Transverse colon (tissue), 4 donors: ENCODE data around the gene COQ5. TPM values are rescaled to one million over a fixed set of nuclear protein-coding genes. Genes with fewer than 3 reads are reported as not detected.
"Not testable (repeated sequence)": the region's sequence is repeated elsewhere in the genome, so short reads cannot be mapped to it uniquely, and the experiment has no call there.

Source experiments
- DNase-seq: peaks from one replicate; pipeline ENCODE4 v3.0.0-alpha.2; 2019
- H3K27ac ChIP-seq, 4 donors: fragments of 200-600 bp; sonication (generic); 2 replicates each; pipeline ENCODE4 v1.5.1; 2016 to 2018; ENCODE audit warnings: inconsistent platforms in 4 of 4
- H3K27me3 ChIP-seq: fragments of 200-600 bp; sonication (generic); 2 replicates; pipeline ENCODE4 v1.5.1; 2017; ENCODE audit warnings: inconsistent platforms
- H3K36me3 ChIP-seq, 4 donors: fragments of 200-600 bp; sonication (generic); 2 replicates each; pipeline ENCODE4 v1.5.1; 2017 to 2019; ENCODE audit warnings: inconsistent platforms in 4 of 4
- H3K4me1 ChIP-seq, 4 donors: fragments of 200-600 bp; sonication (generic); 2 replicates each; pipeline ENCODE4 v1.5.1; 2017 to 2020; ENCODE audit warnings: inconsistent platforms in 4 of 4
- H3K4me3 ChIP-seq, 4 donors: fragments of 200-600 bp; sonication (generic); 1 replicate in 1 of 4; 2 replicates in 3 of 4; pipeline versions ENCODE4 v1.5.1 to v1.6.1; 2017 to 2019; ENCODE audit warnings: inconsistent platforms in 4 of 4
- H3K9me3 ChIP-seq, 2 donors: fragments of 200-600 bp; sonication (generic); 2 replicates each; pipeline ENCODE4 v1.5.1; 2017 to 2019; ENCODE audit warnings: inconsistent platforms in 2 of 2
- CTCF ChIP-seq, 5 experiments: fragments of 200-600 bp in 3 of 5; fragments of 450-650 bp in 2 of 5; sonication (generic) in 3 of 5; IDR thresholded peaks; 1 replicate in 2 of 5; 2 replicates in 3 of 5; pipeline ENCODE4 v1.5.1; 2016 to 2017; ENCODE audit warnings: antibody characterized with exemption in 5 of 5, inconsistent platforms in 3 of 5, mild to moderate bottlenecking in 2 of 5, moderate library complexity in 1 of 5
- EP300 ChIP-seq: sonication (generic); formaldehyde crosslinking; IDR thresholded peaks from one replicate; pipeline ENCODE4 v1.6.1; 2017; ENCODE audit warnings: antibody characterized with exemption, low read depth
- POLR2A ChIP-seq: fragments of 450-650 bp; IDR thresholded peaks from one replicate; pipeline ENCODE4 v1.6.1; 2016; ENCODE audit warnings: antibody characterized with exemption, mild to moderate bottlenecking, moderate library complexity
- POLR2AphosphoS5 ChIP-seq, 3 donors: sonication (generic); formaldehyde crosslinking; IDR thresholded peaks; one replicate each; pipeline ENCODE4 v1.6.1; 2016; ENCODE audit warnings: antibody characterized with exemption in 3 of 3
- WGBS, 2 donors: methylation state at CpG; one replicate each; pipeline ENCODE4 v1.1.5; 2018; ENCODE audit warnings: low coverage in 1 of 2; 5-methylcytosine and 5-hydroxymethylcytosine counted together
- in situ Hi-C, 4 donors: fragments of 200-750 bp; cut with MboI; loops; one replicate each; pipeline versions ENCODE4 v1.15.0 to v1.15.1; 2017; ENCODE audit warnings: low sequenced_read_pairs in 3 of 4, low pct_ligation_motif_present in 1 of 4, low pct_unique_long_range_greater_than_20kb in 1 of 4
- intact Hi-C: fragments of 100-400 bp; cut with DNase I; formaldehyde crosslinking; loops from one replicate; pipeline ENCODE4 v1.15.1; 2023; ENCODE audit warnings: low total_unique reads
- total RNA-seq, 4 donors: library from RNA; depleted of rRNA; stranded (reverse); fragments of >200 nt; gene quantifications; one replicate each; pipeline ENCODE4 v1.1.0, GENCODE V29; 2016

The COQ5 gene
- total RNA-seq, 4 donors from 2014 or later, result 20.9 to 34.9 (median 31.9) TPM

- no peaks in the 10 kb centered on the region for H3K9me3 ChIP-seq
- in situ Hi-C loops, result no loop called here
- H3K4me1 ChIP-seq, result no peaks in the 10 kb centered on the region
- intact Hi-C loops, result no loop called here
- H3K27me3 ChIP-seq, result no peaks in the 10 kb centered on the region
- no peak overlapping the region for H3K27ac ChIP-seq
- TF ChIP-seq POLR2AphosphoS5 (IDR thresholded peaks at IDR 0.05) (no peak), POLR2A (no peak)
- no peak overlapping the region for H3K4me3 ChIP-seq
- 78 to 94% methylated on average over 2 to 5 of the region's 5 CpGs for WGBS, 2 donors
- DNase-seq, result no peak
- no peaks in the 10 kb centered on the region for H3K36me3 ChIP-seq
Measured at GRCh38 chr12:120488057-120488640, 40.8 kb downstream of the COQ5 start.

GRCh38 chr12:120487552-120487951 is 41.4 kb downstream of the COQ5 start:
- H3K27ac ChIP-seq, H3K27me3 ChIP-seq, H3K4me1 ChIP-seq, H3K9me3 ChIP-seq, in situ Hi-C loops, DNase-seq, H3K36me3 ChIP-seq, H3K4me3 ChIP-seq, intact Hi-C loops: not testable (repeated sequence)
- 94% methylated on average over 7 of the region's 7 CpGs; no CpG with 5 or more reads in 1 of the 2 donors for WGBS, 2 donors

GRCh38 chr12:120485961-120486881 is 42.7 kb downstream of the COQ5 start:
- Histone ChIP-seq H3K4me3 (no peak overlapping the region), H3K9me3 (no peaks in the 10 kb centered on the region), H3K27ac (no peak overlapping the region), H3K36me3 (no peaks in the 10 kb centered on the region), H3K27me3 (no peaks in the 10 kb centered on the region), H3K4me1 (no peaks in the 10 kb centered on the region)
- intact Hi-C loops (no loop called here), in situ Hi-C loops (no loop called here)
- no peak for DNase-seq
- TF ChIP-seq EP300 (no peak), POLR2AphosphoS5 (IDR thresholded peaks at IDR 0.05) (no peak), CTCF (IDR thresholded peaks at IDR 0.05) (no peak), POLR2A (no peak)
- 76 to 83% methylated on average over 4 to 7 of the region's 7 CpGs for WGBS, 2 donors

GRCh38 chr12:120483621-120484020 is 45.3 kb downstream of the COQ5 start:
- WGBS, 2 donors, result 83 to 96% methylated on average over 1 of the region's 1 CpG

More at GRCh38 chr12:120483621-120484020, 45.3 kb downstream of the COQ5 start:
- TF ChIP-seq POLR2A (no peak), POLR2AphosphoS5 (IDR thresholded peaks at IDR 0.05) (no peak), CTCF (IDR thresholded peaks at IDR 0.05) (no peak), EP300 (no peak)
- Histone ChIP-seq H3K9me3 (no peaks in the 10 kb centered on the region), H3K4me1 (peaks cover 0 to 5% (median 2%) of the 10 kb centered on the region in 4 donors), H3K4me3 (no peak overlapping the region), H3K36me3 (no peaks in the 10 kb centered on the region), H3K27me3 (no peaks in the 10 kb centered on the region), H3K27ac (no peak overlapping the region)
- intact Hi-C loops, result no loop called here
- DNase-seq, result no peak
- in situ Hi-C loops, result no loop called here
